Left renal pelvis (tissue), 4 donors: ENCODE data around the gene TXNL4B. TPM values are rescaled to one million over a fixed set of nuclear protein-coding genes. Genes with fewer than 3 reads are reported as not detected.

Experiments
- DNase-seq, 4 donors: peaks; one replicate each; pipeline ENCODE4 v3.0.0-alpha.2; 2013; ENCODE audit warnings: low read depth in 4 of 4, low spot score in 3 of 4
- polyA plus RNA-seq, 4 donors: library from polyadenylated mRNA; unstranded; fragments of 120-200 nt; gene quantifications; one replicate each; pipeline ENCODE4 v1.2.1, GENCODE V29; 2013; ENCODE audit not compliant: insufficient read length in 4 of 4

Gene TXNL4B
- polyA plus RNA-seq, 4 donors, result 14.3 to 24.0 (median 18.9) TPM

- peak in 1 of 4 donors; percentile 24 for DNase-seq
These were observed 51.2 kb downstream of the TXNL4B start for GRCh38 chr16:72042157-72042660.

- DNase-seq, result no peak
These were observed 57.3 kb downstream of the TXNL4B start for GRCh38 chr16:72036098-72036497.

Other genes starting within 250 kb of the TXNL4B start
- 10 to 100 TPM; 30.9 to 36.0 (median 35.0) TPM for gene ATXN1L, start 247.6 kb downstream of the TXNL4B start, polyA plus RNA-seq
- gene ZNF821, start 209.4 kb downstream of the TXNL4B start, polyA plus RNA-seq, result 10 to 100 TPM; 17.5 to 25.7 (median 23.8) TPM
- gene IST1, start 198.1 kb downstream of the TXNL4B start, polyA plus RNA-seq, result 100 to 1,000 TPM; 235 to 313 (median 299) TPM
- gene PKD1L3, start 93.2 kb downstream of the TXNL4B start, polyA plus RNA-seq, result under 1 TPM; 0.06 to 0.15 (median 0.09) TPM
- gene DHODH, start 84.9 kb downstream of the TXNL4B start, polyA plus RNA-seq, result 10 to 100 TPM; 11.1 to 19.8 (median 15.3) TPM
- 1 to 10 TPM in 2 of 4 donors, under 1 TPM in 2; 0.42 to 2.5 (median 1.0) TPM for gene HP, start 39.1 kb downstream of the TXNL4B start, polyA plus RNA-seq
- 1 to 10 TPM in 1 of 4 donors, under 1 TPM in 3; 0.14 to 2.5 (median 0.28) TPM for gene HPR, start 30.4 kb downstream of the TXNL4B start, polyA plus RNA-seq
- gene DHX38, start 227 bp upstream of the TXNL4B start, polyA plus RNA-seq, result 10 to 100 TPM; 57.1 to 78.0 (median 64.7) TPM
- 1 to 10 TPM; 1.2 to 5.8 (median 3.9) TPM for gene PMFBP1, start 78.5 kb upstream of the TXNL4B start, polyA plus RNA-seq